ENCODE results near the gene ATG9A. TPM values are rescaled to one million over a fixed set of nuclear protein-coding genes. Genes with fewer than 3 reads are reported as not detected.
A peak's percentile ranks its signal among the peaks of the same experiment; 100 is the strongest.

ATG9A gene
- total and polyA plus RNA-seq, 2 donors: 10.0 to 27.4 TPM

- Histone ChIP-seq H3K9me3 (ENCODE audit: control insufficient read depth in 2 of 2, insufficient read depth in 1 of 2, low read length in 1 of 2) (no peaks in the 10 kb centered on the region), H3K4me1 (ENCODE audit: control insufficient read depth in 2 of 2, insufficient read depth in 2 of 2, low read length in 2 of 2) (peaks cover 20 to 27% of the 10 kb centered on the region in 2 donors), H3K27ac (ENCODE audit: low read depth in 1 of 2, low read length in 1 of 2) (peak within 1 kb of the TSS; percentile 100), H3K27me3 (ENCODE audit: control insufficient read depth in 2 of 2, insufficient read depth in 1 of 2, low read length in 1 of 2) (no peaks in the 10 kb centered on the region), H3K4me3 (ENCODE audit: low read length in 2 of 2) (peak within 1 kb of the TSS; percentile 88 to 98), H3K36me3 (ENCODE audit: control insufficient read depth in 2 of 2, insufficient read depth in 2 of 2, low read length in 1 of 2) (peaks cover 55 to 57% of the 10 kb centered on the region in 2 donors)
- peak; percentile 64 to 94 (median 80) for DNase-seq (ENCODE audit: low read depth in 6 of 9, low spot score in 9 of 9)
- WGBS: under 1% methylated on average over 69 of the region's 69 CpGs
Observed at GRCh38 chr2:219176818-219177551, 52.5 kb downstream of the ATG9A start, which contains the start of gene CNPPD1. CNPPD1 (minus strand) TSS chr2:219176925; CDS start chr2:219176828, 97 bp downstream.

- Histone ChIP-seq H3K4me1 (ENCODE audit: control insufficient read depth in 2 of 2, insufficient read depth in 2 of 2, low read length in 2 of 2) (peaks cover 20 to 27% of the 10 kb centered on the region in 2 donors), H3K4me3 (ENCODE audit: low read length in 2 of 2) (peak overlapping the region; percentile 88 to 98), H3K36me3 (ENCODE audit: control insufficient read depth in 2 of 2, insufficient read depth in 2 of 2, low read length in 1 of 2) (peaks cover 50 to 57% of the 10 kb centered on the region in 2 donors), H3K9me3 (ENCODE audit: control insufficient read depth in 2 of 2, insufficient read depth in 1 of 2, low read length in 1 of 2) (no peaks in the 10 kb centered on the region), H3K27me3 (ENCODE audit: control insufficient read depth in 2 of 2, insufficient read depth in 1 of 2, low read length in 1 of 2) (no peaks in the 10 kb centered on the region), H3K27ac (ENCODE audit: low read depth in 1 of 2, low read length in 1 of 2) (peak overlapping the region; percentile 100)
- DNase-seq (ENCODE audit: low read depth in 6 of 9, low spot score in 9 of 9): peak in 1 of 9 donors; percentile 14
- 3% methylated on average over 45 of the region's 45 CpGs for WGBS
Observed at GRCh38 chr2:219175928-219176817, 53.3 kb downstream of the ATG9A start.

GRCh38 chr2:219175486-219175885 lies 54.0 kb downstream of the ATG9A start:
- peaks cover 43 to 51% of the 10 kb centered on the region in 2 donors for H3K36me3 ChIP-seq (ENCODE audit: control insufficient read depth in 2 of 2, insufficient read depth in 2 of 2, low read length in 1 of 2)
- peaks cover 20 to 27% of the 10 kb centered on the region in 2 donors for H3K4me1 ChIP-seq (ENCODE audit: control insufficient read depth in 2 of 2, insufficient read depth in 2 of 2, low read length in 2 of 2)
- no peak for DNase-seq (ENCODE audit: low read depth in 6 of 9, low spot score in 9 of 9)
- no peaks in the 10 kb centered on the region for H3K9me3 ChIP-seq (ENCODE audit: control insufficient read depth in 2 of 2, insufficient read depth in 1 of 2, low read length in 1 of 2)
- H3K27me3 ChIP-seq (ENCODE audit: control insufficient read depth in 2 of 2, insufficient read depth in 1 of 2, low read length in 1 of 2): no peaks in the 10 kb centered on the region
- H3K27ac ChIP-seq (ENCODE audit: low read depth in 1 of 2, low read length in 1 of 2): no peak overlapping the region
- H3K4me3 ChIP-seq (ENCODE audit: low read length in 2 of 2): peak overlapping the region in 1 of 2 donors; percentile 88
- WGBS: 92% methylated on average over 7 of the region's 7 CpGs

- peaks cover 20 to 25% of the 10 kb centered on the region in 2 donors for H3K4me1 ChIP-seq (ENCODE audit: control insufficient read depth in 2 of 2, insufficient read depth in 2 of 2, low read length in 2 of 2)
- no peak for DNase-seq (ENCODE audit: low read depth in 6 of 9, low spot score in 9 of 9)
Observed at GRCh38 chr2:219174801-219175200, 54.6 kb downstream of the ATG9A start.

GRCh38 chr2:219174146-219174545 lies 55.3 kb downstream of the ATG9A start:
- Histone ChIP-seq H3K9me3 (ENCODE audit: control insufficient read depth in 2 of 2, insufficient read depth in 1 of 2, low read length in 1 of 2) (no peaks in the 10 kb centered on the region), H3K36me3 (ENCODE audit: control insufficient read depth in 2 of 2, insufficient read depth in 2 of 2, low read length in 1 of 2) (peaks cover 35 to 40% of the 10 kb centered on the region in 2 donors), H3K27me3 (ENCODE audit: control insufficient read depth in 2 of 2, insufficient read depth in 1 of 2, low read length in 1 of 2) (no peaks in the 10 kb centered on the region), H3K4me1 (ENCODE audit: control insufficient read depth in 2 of 2, insufficient read depth in 2 of 2, low read length in 2 of 2) (peaks cover 16 to 24% of the 10 kb centered on the region in 2 donors), H3K27ac (ENCODE audit: low read depth in 1 of 2, low read length in 1 of 2) (no peak overlapping the region), H3K4me3 (ENCODE audit: low read length in 2 of 2) (no peak overlapping the region)
- 98% methylated on average over 3 of the region's 3 CpGs for WGBS
- no peak for DNase-seq (ENCODE audit: low read depth in 6 of 9, low spot score in 9 of 9)

More at GRCh38 chr2:219174801-219175200, 54.6 kb downstream of the ATG9A start:
- Histone ChIP-seq H3K27me3 (ENCODE audit: control insufficient read depth in 2 of 2, insufficient read depth in 1 of 2, low read length in 1 of 2) (no peaks in the 10 kb centered on the region), H3K27ac (ENCODE audit: low read depth in 1 of 2, low read length in 1 of 2) (no peak overlapping the region), H3K4me3 (ENCODE audit: low read length in 2 of 2) (no peak overlapping the region), H3K36me3 (ENCODE audit: control insufficient read depth in 2 of 2, insufficient read depth in 2 of 2, low read length in 1 of 2) (peaks cover 39 to 44% of the 10 kb centered on the region in 2 donors), H3K9me3 (ENCODE audit: control insufficient read depth in 2 of 2, insufficient read depth in 1 of 2, low read length in 1 of 2) (no peaks in the 10 kb centered on the region)
- WGBS: 94% methylated on average over 7 of the region's 7 CpGs

- peaks cover 10 to 18% of the 10 kb centered on the region in 2 donors for H3K4me1 ChIP-seq (ENCODE audit: control insufficient read depth in 2 of 2, insufficient read depth in 2 of 2, low read length in 2 of 2)
- peaks cover 35 to 40% of the 10 kb centered on the region in 2 donors for H3K36me3 ChIP-seq (ENCODE audit: control insufficient read depth in 2 of 2, insufficient read depth in 2 of 2, low read length in 1 of 2)
- H3K27ac ChIP-seq (ENCODE audit: low read depth in 1 of 2, low read length in 1 of 2): no peak overlapping the region
- 97% methylated on average over 6 of the region's 6 CpGs for WGBS
- H3K27me3 ChIP-seq (ENCODE audit: control insufficient read depth in 2 of 2, insufficient read depth in 1 of 2, low read length in 1 of 2): no peaks in the 10 kb centered on the region
- no peak overlapping the region for H3K4me3 ChIP-seq (ENCODE audit: low read length in 2 of 2)
- no peak for DNase-seq (ENCODE audit: low read depth in 6 of 9, low spot score in 9 of 9)
- no peaks in the 10 kb centered on the region for H3K9me3 ChIP-seq (ENCODE audit: control insufficient read depth in 2 of 2, insufficient read depth in 1 of 2, low read length in 1 of 2)
Observed at GRCh38 chr2:219173176-219173575, 56.3 kb downstream of the ATG9A start.

- Histone ChIP-seq H3K36me3 (ENCODE audit: control insufficient read depth in 2 of 2, insufficient read depth in 2 of 2, low read length in 1 of 2) (peaks cover 35 to 40% of the 10 kb centered on the region in 2 donors), H3K4me3 (ENCODE audit: low read length in 2 of 2) (no peak overlapping the region), H3K9me3 (ENCODE audit: control insufficient read depth in 2 of 2, insufficient read depth in 1 of 2, low read length in 1 of 2) (no peaks in the 10 kb centered on the region), H3K4me1 (ENCODE audit: control insufficient read depth in 2 of 2, insufficient read depth in 2 of 2, low read length in 2 of 2) (peaks cover 10 to 17% of the 10 kb centered on the region in 2 donors), H3K27me3 (ENCODE audit: control insufficient read depth in 2 of 2, insufficient read depth in 1 of 2, low read length in 1 of 2) (no peaks in the 10 kb centered on the region), H3K27ac (ENCODE audit: low read depth in 1 of 2, low read length in 1 of 2) (no peak overlapping the region)
- no peak for DNase-seq (ENCODE audit: low read depth in 6 of 9, low spot score in 9 of 9)
- 92% methylated on average over 16 of the region's 16 CpGs for WGBS
Observed at GRCh38 chr2:219172231-219173154, 56.9 kb downstream of the ATG9A start.

GRCh38 chr2:219171231-219171651 lies 58.2 kb downstream of the ATG9A start:
- peak in 4 of 9 donors; percentile 29 to 64 (median 38) for DNase-seq (ENCODE audit: low read depth in 6 of 9, low spot score in 9 of 9)
- H3K27ac ChIP-seq (ENCODE audit: low read depth in 1 of 2, low read length in 1 of 2): no peak overlapping the region
- H3K4me3 ChIP-seq (ENCODE audit: low read length in 2 of 2): no peak overlapping the region
- H3K27me3 ChIP-seq (ENCODE audit: control insufficient read depth in 2 of 2, insufficient read depth in 1 of 2, low read length in 1 of 2): no peaks in the 10 kb centered on the region
- H3K36me3 ChIP-seq (ENCODE audit: control insufficient read depth in 2 of 2, insufficient read depth in 2 of 2, low read length in 1 of 2): peaks cover 35 to 40% of the 10 kb centered on the region in 2 donors
- no peaks in the 10 kb centered on the region for H3K9me3 ChIP-seq (ENCODE audit: control insufficient read depth in 2 of 2, insufficient read depth in 1 of 2, low read length in 1 of 2)
- H3K4me1 ChIP-seq (ENCODE audit: control insufficient read depth in 2 of 2, insufficient read depth in 2 of 2, low read length in 2 of 2): peaks cover 10 to 14% of the 10 kb centered on the region in 2 donors
- WGBS: 84% methylated on average over 6 of the region's 6 CpGs

All from thymus (tissue), 11 donors.